NCI-H774 (cell line): ENCODE results near the gene USP37.

Experiments
- DNase-seq: peaks from one replicate; lab custom pipeline; 2025; lab: John Stamatoyannopoulos, UW

USP37 gene

GRCh38 chr2:218472988-218473387 is 95.2 kb downstream of the USP37 start:
- DNase-seq, result no peak

DNA sequence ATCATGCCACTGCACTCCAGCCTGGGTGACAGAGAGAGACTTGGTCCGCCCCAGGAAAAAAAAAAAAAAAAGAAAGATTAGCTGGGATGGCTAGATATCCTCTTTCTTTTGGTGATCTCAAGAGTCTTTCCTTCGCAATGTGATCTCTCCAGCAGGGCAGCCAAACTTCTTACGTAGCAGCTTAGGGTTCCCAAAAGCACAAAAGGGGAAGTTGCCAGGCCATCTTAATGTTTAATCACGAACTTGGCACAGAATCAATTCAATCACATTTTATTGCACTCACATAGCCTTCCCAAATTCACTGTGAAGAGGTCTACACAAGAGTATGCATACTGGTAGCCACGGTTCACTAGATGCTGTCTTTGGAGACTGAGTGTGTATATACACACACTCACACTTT is 96.2 kb downstream of the USP37 start:
- no peak for DNase-seq

DNA sequence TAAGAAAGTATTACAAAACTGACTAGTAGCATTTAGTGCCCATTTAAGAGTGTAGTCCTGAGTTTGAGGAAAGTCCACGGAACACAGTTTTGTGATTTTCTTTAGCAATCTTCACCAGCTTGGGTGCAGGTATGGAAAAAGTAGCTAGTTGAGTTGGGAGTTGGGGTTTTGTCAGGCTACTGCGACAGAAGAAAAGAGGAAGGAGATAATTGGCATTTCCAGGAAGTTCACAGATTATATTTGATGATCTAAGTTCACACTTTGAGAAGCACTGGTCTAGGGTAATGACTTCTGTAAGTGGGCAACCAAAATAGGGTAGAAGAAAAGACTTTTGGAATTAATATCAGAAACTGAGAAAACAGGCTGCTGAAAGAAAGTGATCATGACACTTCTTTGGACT is 97.1 kb downstream of the USP37 start:
- DNase-seq, result no peak

GRCh38 chr2:218470448-218470847 is 97.7 kb downstream of the USP37 start:
- DNase-seq, result no peak

DNA sequence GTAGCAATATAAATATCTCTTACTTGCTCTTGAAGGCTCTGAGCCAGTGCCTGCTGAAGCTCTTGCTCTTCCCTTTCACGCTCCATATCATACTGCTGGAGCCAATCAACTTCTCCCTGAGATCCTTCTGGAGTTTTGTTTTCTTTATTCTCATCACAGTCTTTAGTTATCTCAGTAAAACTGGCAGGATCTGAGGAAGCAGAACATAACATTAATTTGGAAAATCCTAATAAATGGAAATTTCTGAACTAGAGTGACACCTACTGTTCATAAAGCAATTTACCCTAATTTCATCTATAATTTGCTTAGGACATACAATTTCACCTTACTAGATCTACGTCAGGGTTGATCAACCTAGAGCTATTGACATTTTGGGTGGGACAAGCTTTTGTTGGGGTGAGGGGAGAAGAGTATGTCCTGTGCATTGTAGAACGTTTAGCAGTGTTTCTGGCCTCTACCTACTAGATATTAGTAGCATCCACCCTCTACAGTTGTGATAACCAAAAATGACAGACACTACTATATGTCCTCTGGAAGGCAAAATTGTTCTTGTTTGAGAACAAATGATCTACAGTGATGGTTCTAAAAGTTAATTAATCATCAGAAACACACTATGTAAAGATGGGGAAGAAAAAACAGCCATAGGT is 102.0 kb downstream of the USP37 start:
- DNase-seq, result no peak

DNA sequence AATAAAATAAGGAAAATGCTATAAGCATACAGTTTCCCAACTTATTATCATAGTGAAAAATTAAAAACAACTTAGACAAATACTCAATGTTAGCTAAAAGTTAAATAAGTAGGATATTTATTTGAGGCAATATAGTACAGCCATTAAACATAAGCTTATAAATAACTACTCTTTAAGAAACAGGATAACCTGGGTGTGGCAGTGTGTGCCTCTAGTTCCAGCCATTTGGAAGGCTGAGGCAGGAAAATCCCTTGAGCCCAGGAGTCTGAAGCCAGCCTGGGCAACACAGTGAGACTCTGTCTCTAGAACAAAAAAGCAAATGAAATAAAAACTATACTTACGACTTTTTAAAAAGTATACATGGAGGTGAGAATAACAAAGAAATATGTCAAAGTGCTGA is 109.6 kb downstream of the USP37 start:
- no peak for DNase-seq

DNA sequence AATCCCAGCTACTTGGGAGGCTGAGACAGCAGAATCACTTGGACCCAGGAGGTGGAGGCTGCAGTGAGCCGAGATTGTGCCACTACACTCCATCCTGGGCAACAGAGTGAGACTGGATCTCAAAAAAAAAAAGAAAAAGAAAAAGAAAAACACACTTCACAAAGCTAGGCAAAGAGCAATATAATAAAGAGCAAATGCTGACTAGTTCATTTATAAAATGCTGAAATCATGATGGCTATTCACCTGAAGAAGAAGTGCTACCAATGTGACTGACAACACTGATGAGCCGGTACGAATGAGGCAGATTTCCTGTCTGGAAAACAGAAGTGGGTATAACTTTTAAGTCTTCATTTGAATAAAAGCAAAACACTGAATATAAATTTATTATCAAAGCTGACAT is 111.3 kb downstream of the USP37 start:
- no peak for DNase-seq

GRCh38 chr2:218452079-218452478 is 116.1 kb downstream of the USP37 start:
- DNase-seq, result no peak

- no peak for DNase-seq
Measured at GRCh38 chr2:218448934-218449333, 119.2 kb downstream of the USP37 start.

- no peak for DNase-seq
Measured at GRCh38 chr2:218447072-218447471, 121.1 kb downstream of the USP37 start.

DNA sequence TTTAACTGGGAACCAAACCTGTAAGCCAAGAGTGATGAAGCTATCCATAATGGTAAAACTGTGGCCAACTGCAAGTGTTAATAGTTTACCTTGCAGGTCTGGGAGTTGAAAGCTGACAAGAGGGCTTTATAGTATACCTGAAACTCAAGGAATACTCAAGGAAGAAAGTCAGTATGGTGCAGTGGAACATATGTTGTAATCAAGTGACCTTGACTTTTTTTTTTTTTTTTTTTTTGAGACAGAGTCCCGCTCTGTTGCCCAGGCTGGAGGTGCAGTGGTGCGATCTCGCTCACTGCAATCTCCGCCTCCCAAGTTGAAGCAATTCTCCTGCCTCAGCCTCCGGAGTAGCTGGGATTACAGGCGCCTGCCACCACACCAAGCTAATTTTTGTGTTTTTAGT is 121.6 kb downstream of the USP37 start:
- DNase-seq, result no peak

DNA sequence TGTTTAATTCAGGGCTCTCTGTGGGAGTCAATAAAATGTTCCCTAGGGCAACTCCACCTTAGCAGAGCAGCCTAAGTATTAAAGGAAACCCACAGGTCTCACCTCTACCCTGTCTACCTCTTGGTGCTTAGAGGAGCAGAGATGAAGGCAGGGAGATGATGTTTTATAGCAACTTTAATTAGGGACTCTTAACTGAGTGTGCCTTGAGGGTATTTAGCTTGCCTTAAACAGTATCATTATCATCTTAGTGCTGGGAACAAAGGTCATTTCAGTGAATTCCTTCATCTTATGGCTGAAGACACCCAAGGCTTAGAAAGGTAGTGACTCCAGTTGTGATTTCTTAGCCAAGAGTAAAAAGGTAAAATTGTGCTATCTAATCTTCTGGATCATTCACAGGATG is 122.5 kb downstream of the USP37 start:
- no peak for DNase-seq

- DNase-seq, result no peak
Measured at GRCh38 chr2:218444692-218445357, 123.3 kb downstream of the USP37 start.

GRCh38 chr2:218438596-218438995 is 129.6 kb downstream of the USP37 start:
- DNase-seq, result no peak

- DNase-seq, result no peak
Measured at GRCh38 chr2:218437969-218438368, 130.2 kb downstream of the USP37 start.

DNA sequence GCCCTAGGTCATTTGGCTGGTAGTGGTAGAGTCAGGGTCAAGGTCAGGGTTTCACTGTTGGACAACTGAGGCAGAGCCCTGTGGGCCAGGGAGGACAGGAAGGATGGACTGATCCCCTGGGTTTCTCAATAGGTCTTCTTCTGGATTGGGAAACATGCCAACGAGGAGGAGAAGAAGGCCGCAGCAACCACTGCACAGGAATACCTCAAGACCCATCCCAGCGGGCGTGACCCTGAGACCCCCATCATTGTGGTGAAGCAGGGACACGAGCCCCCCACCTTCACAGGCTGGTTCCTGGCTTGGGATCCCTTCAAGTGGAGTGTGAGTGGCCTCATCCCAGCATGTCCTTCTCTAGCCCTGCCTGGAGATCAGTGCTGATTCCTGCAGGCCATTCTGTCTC is 131.2 kb downstream of the USP37 start:
- no peak for DNase-seq

DNA sequence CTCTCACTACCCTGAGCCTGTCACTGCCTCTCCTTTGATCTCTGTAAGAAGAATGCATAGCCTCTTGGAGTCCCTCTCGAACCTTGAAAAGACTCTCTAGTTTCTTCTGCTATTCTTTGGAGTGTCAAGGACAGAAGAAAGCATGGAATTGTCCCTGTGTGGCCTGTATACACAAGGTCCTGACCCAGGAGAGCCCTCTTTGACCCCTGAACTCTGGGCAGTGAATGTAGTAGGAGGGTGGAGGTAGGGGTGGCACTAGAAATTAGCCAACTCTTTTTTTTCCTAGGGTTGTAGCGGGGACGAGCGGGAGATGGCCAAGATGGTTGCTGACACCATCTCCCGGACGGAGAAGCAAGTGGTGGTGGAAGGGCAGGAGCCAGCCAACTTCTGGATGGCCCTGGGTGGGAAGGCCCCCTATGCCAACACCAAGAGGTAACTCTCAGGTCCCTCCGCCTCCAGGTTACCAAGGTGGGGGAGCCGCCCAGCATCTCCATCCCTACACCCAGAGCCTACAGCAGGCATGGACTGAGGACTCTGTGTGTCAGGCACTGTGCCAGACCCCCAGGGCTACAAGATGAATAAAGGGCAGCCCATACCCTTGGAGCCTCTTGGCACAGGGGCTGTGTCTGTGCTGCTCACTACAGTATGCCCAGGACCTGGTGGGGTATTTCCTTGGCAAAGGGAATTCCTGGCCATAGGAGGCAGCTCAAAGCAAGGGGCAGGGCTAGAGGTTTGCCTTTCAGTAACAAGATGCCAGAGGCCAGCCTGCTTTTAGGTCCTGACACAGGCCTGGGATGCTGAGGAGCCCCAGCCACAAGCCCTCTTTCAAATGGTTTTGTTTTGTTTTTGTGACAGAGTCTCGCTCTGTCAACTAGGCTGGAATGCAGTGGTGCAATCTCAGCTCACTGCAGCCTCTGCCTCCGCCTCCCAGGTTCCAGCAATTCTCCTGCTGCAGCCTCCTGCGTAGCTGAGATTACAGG is 132.9 kb downstream of the USP37 start:
- no peak for DNase-seq

DNA sequence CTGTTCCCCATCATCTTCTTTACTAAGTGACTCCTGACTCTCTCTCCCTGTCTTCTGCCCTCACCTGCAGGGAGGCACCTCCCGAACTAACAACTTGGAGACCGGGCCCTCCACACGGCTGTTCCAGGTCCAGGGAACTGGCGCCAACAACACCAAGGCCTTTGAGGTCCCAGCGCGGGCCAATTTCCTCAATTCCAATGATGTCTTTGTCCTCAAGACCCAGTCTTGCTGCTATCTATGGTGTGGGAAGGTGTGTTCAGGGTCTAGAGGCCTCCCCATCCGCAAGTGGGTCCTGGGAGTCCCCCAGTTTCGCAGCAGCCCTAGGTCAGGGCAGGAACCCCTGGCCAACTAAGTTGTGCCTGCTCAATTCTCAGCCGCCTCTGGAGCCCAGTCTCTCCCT is 133.7 kb downstream of the USP37 start:
- no peak for DNase-seq

DNA sequence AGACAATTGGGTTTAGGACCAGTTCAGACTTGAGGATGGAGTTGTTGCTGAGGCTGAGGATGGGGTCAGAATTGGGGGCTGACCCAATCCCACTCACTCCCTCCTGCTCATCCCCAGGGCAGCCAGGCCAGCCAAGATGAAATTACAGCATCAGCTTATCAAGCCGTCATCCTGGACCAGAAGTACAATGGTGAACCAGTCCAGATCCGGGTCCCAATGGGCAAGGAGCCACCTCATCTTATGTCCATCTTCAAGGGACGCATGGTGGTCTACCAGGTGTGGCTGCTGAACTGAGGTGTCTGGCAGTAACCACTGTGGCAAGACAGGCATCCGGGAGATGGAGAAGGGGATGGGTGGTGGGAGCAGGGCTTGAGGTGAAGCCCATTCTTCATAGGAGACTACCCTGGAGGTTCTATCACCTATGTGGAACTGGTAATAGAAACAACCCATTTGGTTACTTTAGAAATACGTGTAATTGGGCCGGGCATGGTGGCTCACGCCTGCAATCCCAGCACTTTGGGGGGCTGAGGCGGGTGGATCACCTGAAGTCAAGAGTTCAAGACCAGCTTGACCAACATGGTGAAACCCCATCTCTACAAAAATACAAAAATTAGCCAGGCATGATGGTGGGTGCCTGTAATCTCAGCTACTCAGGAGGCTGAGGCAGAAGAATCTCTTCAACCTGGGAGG is 135.3 kb downstream of the USP37 start:
- DNase-seq, result no peak

GRCh38 chr2:218431878-218432277 is 136.3 kb downstream of the USP37 start:
- no peak for DNase-seq

GRCh38 chr2:218430721-218431120 is 137.4 kb downstream of the USP37 start:
- DNase-seq, result no peak
